KOPT-K1 (cell line): ENCODE results near the gene KDM4C.

Experiments used
- H3K27ac ChIP-seq: fragments of 200-600 bp; sonication (generic); 2 replicates; pipeline ENCODE4 v1.5.1; 2016; ENCODE audit warnings: antibody characterized with exemption, mild to moderate bottlenecking, low read depth, low read length; ENCODE audit not compliant: poor library complexity, severe bottlenecking
- H3K36me3 ChIP-seq: fragments of 200-600 bp; sonication (generic); 2 replicates; pipeline ENCODE4 v1.5.1; 2017; ENCODE audit warnings: antibody characterized with exemption, mild to moderate bottlenecking, low read length, moderate library complexity; ENCODE audit not compliant: insufficient read depth
- H3K9me3 ChIP-seq: fragments of 200-600 bp; sonication (generic); 2 replicates; pipeline ENCODE4 v1.5.1; 2017; ENCODE audit warnings: antibody characterized with exemption, low read length, mild to moderate bottlenecking; ENCODE audit not compliant: insufficient read depth, poor library complexity, severe bottlenecking

The KDM4C gene

DNA sequence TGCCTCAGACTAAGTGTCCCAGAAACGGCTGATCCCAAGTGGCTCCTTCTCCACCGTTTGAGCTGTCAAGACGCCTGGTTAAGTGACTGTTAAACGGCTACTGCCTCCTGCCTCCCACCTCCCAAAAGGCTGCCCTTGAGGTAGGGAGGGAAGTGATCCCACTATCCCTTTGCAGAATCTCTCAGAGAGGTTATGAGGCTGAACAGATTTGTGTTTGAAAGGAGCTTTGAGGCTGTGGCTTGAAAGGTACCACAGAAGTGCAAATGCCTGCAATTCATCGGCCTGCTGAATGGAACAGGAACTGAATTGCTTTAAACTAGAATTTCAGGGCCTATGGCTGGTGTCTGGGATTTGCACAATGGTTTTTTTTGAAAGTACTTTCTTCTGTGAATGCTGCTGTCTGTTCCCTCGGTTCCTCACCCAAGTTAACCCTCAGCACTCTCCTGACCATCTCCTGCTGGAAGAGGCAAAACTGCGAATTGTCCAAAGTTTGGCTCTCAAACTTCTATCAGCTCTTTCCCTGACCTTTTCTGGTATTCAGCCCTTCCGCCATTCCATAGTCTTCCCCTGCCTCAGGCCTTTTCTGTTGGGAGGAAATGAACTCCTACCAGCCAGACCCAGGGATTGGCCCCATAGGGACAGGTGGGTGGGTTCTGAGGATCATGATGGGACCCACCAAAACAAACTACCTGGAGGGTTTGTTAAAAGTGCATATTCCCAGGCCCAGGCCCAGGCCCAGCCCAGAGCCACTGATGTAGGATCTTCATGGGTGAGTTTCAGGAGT, 453.3 kb downstream of the KDM4C start:
- no peaks in the 10 kb centered on the region for H3K36me3 ChIP-seq
- no peak overlapping the region for H3K27ac ChIP-seq
- no peaks in the 10 kb centered on the region for H3K9me3 ChIP-seq

DNA sequence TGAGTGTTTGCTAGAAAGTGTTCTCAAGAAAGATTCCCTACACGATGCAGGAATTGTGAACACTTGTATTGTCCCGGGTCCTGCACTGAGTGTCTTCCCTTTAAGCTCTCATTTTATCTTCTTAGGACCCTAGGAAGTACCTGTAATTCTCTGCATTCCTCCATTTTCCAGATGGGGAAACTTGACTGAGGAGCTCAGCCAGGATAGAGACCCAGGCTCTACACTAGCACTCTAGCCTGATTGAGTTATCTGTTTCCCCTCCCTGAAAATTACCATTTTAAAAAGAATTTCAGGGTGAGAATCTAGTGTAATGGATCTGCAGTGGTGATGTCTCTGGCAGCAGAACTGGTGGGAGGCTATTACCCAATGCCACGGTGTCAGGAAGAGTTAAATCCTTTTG, 453.9 kb downstream of the KDM4C start:
- H3K36me3 ChIP-seq, result no peaks in the 10 kb centered on the region
- H3K27ac ChIP-seq, result no peak overlapping the region
- H3K9me3 ChIP-seq, result no peaks in the 10 kb centered on the region

DNA sequence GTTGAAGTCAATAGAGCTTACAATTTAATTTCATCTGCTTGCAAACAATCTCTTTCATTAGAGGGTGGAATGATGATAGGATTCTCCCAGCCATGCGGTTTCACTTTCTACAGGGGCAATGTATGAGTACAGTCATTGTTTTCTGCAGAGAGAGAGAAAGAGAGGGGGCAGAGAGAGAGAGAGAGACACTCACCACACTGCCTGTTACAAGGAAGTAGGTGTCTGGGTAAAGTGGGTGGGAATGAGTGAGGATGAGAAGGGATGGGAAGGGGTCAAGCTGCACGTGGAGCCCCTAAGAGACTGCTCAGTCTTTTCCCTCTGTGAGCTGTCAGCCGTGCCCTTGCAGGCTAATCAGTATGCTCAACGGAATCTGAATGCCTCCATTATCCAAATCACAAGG, 454.3 kb downstream of the KDM4C start:
- Histone ChIP-seq H3K9me3 (no peaks in the 10 kb centered on the region), H3K27ac (no peak overlapping the region), H3K36me3 (no peaks in the 10 kb centered on the region)

DNA sequence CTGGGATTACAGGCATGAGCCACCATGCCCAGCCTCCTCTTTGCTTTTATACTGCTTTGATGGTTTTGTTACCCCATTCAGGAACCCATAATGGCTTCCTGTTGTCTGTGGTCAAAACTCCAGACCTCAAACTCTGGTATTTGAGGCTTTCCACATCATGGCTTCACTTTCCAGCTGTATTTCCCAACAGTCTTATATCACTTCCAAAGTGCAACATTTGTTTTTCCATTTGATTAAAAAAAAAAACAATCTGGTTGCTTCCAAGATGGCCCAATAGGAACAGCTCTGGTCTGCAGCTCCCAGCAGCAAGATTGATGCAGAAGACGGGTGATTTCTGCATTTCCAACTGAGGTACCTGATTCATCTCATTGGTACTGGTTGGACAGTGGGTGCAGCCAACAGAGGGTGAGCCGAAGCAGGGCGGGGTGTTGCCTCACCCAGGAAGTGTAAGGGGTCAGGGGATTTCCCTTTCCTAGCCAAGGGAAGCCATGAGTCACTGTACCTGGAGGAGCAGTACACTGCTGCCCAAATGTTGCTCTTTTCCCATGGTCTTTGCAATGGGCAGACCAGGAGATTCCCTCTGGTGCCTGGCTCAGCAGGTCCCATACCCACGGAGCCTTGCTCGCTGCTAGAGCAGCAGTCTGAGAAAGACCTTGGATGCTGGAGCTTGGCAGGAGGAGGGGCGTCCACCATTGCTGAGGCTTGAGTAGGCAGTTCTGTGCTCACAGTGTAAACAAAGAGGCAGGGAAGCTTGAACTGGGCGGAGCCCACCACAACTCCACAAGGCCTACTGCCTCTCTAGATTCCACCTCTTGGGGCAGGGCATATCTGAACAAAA, 458.4 kb downstream of the KDM4C start:
- no peaks in the 10 kb centered on the region for H3K9me3 ChIP-seq
- no peaks in the 10 kb centered on the region for H3K36me3 ChIP-seq
- H3K27ac ChIP-seq, result no peak overlapping the region

DNA sequence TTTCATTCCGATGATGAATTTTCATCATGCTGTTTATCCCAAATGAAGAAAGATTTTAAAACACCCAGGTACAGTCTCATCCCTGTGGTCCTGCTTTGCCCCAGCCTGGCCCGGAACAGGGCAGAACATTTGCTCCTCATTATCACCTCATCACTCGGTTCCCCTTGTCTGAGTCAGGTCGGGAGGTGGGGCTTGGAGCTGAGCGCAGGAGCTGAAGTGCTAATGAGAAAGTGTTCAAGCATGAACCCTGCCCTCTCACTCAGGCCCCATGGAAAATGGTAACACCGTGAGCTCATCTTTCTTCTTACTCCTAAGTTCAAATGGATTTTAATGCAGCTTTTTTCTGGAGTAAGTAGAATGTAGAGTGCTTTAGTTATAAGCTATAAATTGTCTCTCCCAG, 466.2 kb downstream of the KDM4C start:
- Histone ChIP-seq H3K36me3 (no peaks in the 10 kb centered on the region), H3K27ac (no peak overlapping the region), H3K9me3 (no peaks in the 10 kb centered on the region)
